ENCODE data around the gene RNF32. TPM values are rescaled to one million over a fixed set of nuclear protein-coding genes. Genes with fewer than 3 reads are reported as not detected.

Gene RNF32
- total RNA-seq, 1 donor from 2014 or later: 1.9 TPM

DNA sequence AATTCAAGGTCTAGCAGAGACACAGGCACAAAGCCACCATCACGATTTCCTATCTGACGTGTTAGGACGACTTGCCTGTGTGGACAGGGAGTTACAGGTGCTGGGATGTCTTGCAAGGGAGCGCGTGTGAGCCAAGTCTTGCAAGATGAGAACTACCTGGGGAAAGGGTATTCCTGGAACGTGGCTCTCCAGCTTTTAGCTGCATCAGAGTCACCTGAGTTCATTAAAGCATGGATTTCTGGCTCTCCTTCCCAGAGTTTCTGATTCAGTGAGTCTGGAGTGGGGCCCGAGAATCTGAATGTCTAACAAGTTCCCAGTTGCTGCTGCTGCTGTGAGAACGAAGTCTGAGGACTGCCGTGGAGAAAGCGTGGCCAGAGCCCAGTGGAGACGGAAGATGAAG is 30.0 kb upstream of the RNF32 start:
- Histone ChIP-seq H3K36me3 (no peaks in the 10 kb centered on the region), H3K9me3 (no peaks in the 10 kb centered on the region), H3K27me3 (peaks cover 7% of the 10 kb centered on the region), H3K4me3 (no peak overlapping the region), H3K27ac (no peak overlapping the region), H3K4me1 (peaks cover 15% of the 10 kb centered on the region)
- intact Hi-C loops (cut with DNase I): no loop called here
- no peak for ATAC-seq
- DNase-seq: no peak
- TF ChIP-seq, protein P1, sequence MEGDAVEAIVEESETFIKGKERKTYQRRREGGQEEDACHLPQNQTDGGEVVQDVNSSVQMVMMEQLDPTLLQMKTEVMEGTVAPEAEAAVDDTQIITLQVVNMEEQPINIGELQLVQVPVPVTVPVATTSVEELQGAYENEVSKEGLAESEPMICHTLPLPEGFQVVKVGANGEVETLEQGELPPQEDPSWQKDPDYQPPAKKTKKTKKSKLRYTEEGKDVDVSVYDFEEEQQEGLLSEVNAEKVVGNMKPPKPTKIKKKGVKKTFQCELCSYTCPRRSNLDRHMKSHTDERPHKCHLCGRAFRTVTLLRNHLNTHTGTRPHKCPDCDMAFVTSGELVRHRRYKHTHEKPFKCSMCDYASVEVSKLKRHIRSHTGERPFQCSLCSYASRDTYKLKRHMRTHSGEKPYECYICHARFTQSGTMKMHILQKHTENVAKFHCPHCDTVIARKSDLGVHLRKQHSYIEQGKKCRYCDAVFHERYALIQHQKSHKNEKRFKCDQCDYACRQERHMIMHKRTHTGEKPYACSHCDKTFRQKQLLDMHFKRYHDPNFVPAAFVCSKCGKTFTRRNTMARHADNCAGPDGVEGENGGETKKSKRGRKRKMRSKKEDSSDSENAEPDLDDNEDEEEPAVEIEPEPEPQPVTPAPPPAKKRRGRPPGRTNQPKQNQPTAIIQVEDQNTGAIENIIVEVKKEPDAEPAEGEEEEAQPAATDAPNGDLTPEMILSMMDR (IDR thresholded peaks at IDR 0.05): no peak

GRCh38 chr7:156611014-156612010 is 29.3 kb upstream of the RNF32 start:
- DNase-seq (no peak), ATAC-seq (no peak)
- H3K27ac ChIP-seq: no peak overlapping the region
- TF ChIP-seq, protein P1 (IDR thresholded peaks at IDR 0.05): no peak
- no peaks in the 10 kb centered on the region for H3K9me3 ChIP-seq
- H3K4me3 ChIP-seq: no peak overlapping the region
- intact Hi-C loops (cut with DNase I): no loop called here
- peaks cover 9% of the 10 kb centered on the region for H3K27me3 ChIP-seq
- peaks cover 15% of the 10 kb centered on the region for H3K4me1 ChIP-seq
- H3K36me3 ChIP-seq: no peaks in the 10 kb centered on the region

GRCh38 chr7:156612930-156613329 is 27.6 kb upstream of the RNF32 start:
- DNase-seq: no peak

GRCh38 chr7:156614434-156615264 is 25.9 kb upstream of the RNF32 start:
- no peaks in the 10 kb centered on the region for H3K36me3 ChIP-seq
- peaks cover 4% of the 10 kb centered on the region for H3K27me3 ChIP-seq
- DNase-seq (no peak), ATAC-seq (peak; percentile 48)
- intact Hi-C loops (cut with DNase I): no loop called here
- no peak overlapping the region for H3K27ac ChIP-seq
- H3K4me3 ChIP-seq: no peak overlapping the region
- TF ChIP-seq, protein P1 (IDR thresholded peaks at IDR 0.05): no peak
- no peaks in the 10 kb centered on the region for H3K9me3 ChIP-seq
- H3K4me1 ChIP-seq: peaks cover 5% of the 10 kb centered on the region

More at GRCh38 chr7:156612930-156613329, 27.6 kb upstream of the RNF32 start:
- Histone ChIP-seq H3K4me3 (no peak overlapping the region), H3K27me3 (peaks cover 4% of the 10 kb centered on the region), H3K9me3 (no peaks in the 10 kb centered on the region), H3K27ac (no peak overlapping the region), H3K36me3 (no peaks in the 10 kb centered on the region), H3K4me1 (peaks cover 15% of the 10 kb centered on the region)
- TF ChIP-seq, protein P1 (IDR thresholded peaks at IDR 0.05): no peak
- peak; percentile 24 for ATAC-seq
- intact Hi-C loops (cut with DNase I): no loop called here

GRCh38 chr7:156616269-156617202 is 24.0 kb upstream of the RNF32 start:
- H3K9me3 ChIP-seq: no peaks in the 10 kb centered on the region
- TF ChIP-seq, protein P1 (IDR thresholded peaks at IDR 0.05): no peak
- H3K4me1 ChIP-seq: no peaks in the 10 kb centered on the region
- ATAC-seq (peak; percentile 68), DNase-seq (no peak)
- H3K4me3 ChIP-seq: peak overlapping the region; percentile 50
- no peaks in the 10 kb centered on the region for H3K36me3 ChIP-seq
- intact Hi-C loops (cut with DNase I): no loop called here
- H3K27me3 ChIP-seq: peaks cover 4% of the 10 kb centered on the region
- H3K27ac ChIP-seq: no peak overlapping the region

All from upper lobe of right lung (tissue), 1 donor.